HEK293 (cell line): ENCODE measurements around the gene PWWP2B.
A peak's percentile ranks its signal among the peaks of the same experiment; 100 is the strongest.

Experiments used
- CTCF ChIP-seq: fragments of 450-650 bp; formaldehyde crosslinking; IDR thresholded peaks from 2 replicates; pipeline ENCODE4 v1.5.1; 2016; ENCODE audit warnings: missing biosample characterization, missing genetic modification characterization
- TCF7L2 ChIP-seq: IDR thresholded peaks from 2 replicates; pipeline ENCODE4 v1.6.1; 2011; ENCODE audit warnings: low read depth, mild to moderate bottlenecking, inconsistent platforms, low read length, moderate library complexity, borderline replicate concordance
- TF ChIP-seq, protein P1 (sequence below): fragments of 450-650 bp; formaldehyde crosslinking; IDR thresholded peaks from 2 replicates; pipeline ENCODE4 v1.5.1; 2016; ENCODE audit warnings: missing biosample characterization, missing genetic modification characterization
- TF ChIP-seq, protein P2 (sequence below): fragments of 450-650 bp; IDR thresholded peaks from 2 replicates; pipeline ENCODE4 v1.5.1; 2018; ENCODE audit warnings: missing biosample characterization, mild to moderate bottlenecking, missing genetic modification characterization
- TF ChIP-seq, protein P3 (sequence below): fragments of 450-650 bp; formaldehyde crosslinking; IDR thresholded peaks from 2 replicates; pipeline ENCODE4 v1.5.1; 2016; ENCODE audit warnings: missing biosample characterization, missing genetic modification characterization, low read depth
- TF ChIP-seq, protein P4 (sequence below): fragments of 450-650 bp; formaldehyde crosslinking; IDR thresholded peaks from 2 replicates; pipeline ENCODE4 v1.5.1; 2016; ENCODE audit warnings: missing biosample characterization, missing genetic modification characterization

GRCh38 chr10:132360766-132361447, 36.1 kb upstream of the PWWP2B start:
- TF ChIP-seq, protein P1, sequence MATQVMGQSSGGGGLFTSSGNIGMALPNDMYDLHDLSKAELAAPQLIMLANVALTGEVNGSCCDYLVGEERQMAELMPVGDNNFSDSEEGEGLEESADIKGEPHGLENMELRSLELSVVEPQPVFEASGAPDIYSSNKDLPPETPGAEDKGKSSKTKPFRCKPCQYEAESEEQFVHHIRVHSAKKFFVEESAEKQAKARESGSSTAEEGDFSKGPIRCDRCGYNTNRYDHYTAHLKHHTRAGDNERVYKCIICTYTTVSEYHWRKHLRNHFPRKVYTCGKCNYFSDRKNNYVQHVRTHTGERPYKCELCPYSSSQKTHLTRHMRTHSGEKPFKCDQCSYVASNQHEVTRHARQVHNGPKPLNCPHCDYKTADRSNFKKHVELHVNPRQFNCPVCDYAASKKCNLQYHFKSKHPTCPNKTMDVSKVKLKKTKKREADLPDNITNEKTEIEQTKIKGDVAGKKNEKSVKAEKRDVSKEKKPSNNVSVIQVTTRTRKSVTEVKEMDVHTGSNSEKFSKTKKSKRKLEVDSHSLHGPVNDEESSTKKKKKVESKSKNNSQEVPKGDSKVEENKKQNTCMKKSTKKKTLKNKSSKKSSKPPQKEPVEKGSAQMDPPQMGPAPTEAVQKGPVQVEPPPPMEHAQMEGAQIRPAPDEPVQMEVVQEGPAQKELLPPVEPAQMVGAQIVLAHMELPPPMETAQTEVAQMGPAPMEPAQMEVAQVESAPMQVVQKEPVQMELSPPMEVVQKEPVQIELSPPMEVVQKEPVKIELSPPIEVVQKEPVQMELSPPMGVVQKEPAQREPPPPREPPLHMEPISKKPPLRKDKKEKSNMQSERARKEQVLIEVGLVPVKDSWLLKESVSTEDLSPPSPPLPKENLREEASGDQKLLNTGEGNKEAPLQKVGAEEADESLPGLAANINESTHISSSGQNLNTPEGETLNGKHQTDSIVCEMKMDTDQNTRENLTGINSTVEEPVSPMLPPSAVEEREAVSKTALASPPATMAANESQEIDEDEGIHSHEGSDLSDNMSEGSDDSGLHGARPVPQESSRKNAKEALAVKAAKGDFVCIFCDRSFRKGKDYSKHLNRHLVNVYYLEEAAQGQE (tag by site-specific recombination): no peak
- TF ChIP-seq, protein P2, sequence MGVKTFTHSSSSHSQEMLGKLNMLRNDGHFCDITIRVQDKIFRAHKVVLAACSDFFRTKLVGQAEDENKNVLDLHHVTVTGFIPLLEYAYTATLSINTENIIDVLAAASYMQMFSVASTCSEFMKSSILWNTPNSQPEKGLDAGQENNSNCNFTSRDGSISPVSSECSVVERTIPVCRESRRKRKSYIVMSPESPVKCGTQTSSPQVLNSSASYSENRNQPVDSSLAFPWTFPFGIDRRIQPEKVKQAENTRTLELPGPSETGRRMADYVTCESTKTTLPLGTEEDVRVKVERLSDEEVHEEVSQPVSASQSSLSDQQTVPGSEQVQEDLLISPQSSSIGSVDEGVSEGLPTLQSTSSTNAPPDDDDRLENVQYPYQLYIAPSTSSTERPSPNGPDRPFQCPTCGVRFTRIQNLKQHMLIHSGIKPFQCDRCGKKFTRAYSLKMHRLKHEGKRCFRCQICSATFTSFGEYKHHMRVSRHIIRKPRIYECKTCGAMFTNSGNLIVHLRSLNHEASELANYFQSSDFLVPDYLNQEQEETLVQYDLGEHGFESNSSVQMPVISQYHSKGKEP: no peak
- TF ChIP-seq CTCF (tag by site-specific recombination): peak; percentile 71
- TF ChIP-seq, protein P3, sequence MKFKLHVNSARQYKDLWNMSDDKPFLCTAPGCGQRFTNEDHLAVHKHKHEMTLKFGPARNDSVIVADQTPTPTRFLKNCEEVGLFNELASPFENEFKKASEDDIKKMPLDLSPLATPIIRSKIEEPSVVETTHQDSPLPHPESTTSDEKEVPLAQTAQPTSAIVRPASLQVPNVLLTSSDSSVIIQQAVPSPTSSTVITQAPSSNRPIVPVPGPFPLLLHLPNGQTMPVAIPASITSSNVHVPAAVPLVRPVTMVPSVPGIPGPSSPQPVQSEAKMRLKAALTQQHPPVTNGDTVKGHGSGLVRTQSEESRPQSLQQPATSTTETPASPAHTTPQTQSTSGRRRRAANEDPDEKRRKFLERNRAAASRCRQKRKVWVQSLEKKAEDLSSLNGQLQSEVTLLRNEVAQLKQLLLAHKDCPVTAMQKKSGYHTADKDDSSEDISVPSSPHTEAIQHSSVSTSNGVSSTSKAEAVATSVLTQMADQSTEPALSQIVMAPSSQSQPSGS: no peak
- TF ChIP-seq TCF7L2: no peak
- TF ChIP-seq, protein P4, sequence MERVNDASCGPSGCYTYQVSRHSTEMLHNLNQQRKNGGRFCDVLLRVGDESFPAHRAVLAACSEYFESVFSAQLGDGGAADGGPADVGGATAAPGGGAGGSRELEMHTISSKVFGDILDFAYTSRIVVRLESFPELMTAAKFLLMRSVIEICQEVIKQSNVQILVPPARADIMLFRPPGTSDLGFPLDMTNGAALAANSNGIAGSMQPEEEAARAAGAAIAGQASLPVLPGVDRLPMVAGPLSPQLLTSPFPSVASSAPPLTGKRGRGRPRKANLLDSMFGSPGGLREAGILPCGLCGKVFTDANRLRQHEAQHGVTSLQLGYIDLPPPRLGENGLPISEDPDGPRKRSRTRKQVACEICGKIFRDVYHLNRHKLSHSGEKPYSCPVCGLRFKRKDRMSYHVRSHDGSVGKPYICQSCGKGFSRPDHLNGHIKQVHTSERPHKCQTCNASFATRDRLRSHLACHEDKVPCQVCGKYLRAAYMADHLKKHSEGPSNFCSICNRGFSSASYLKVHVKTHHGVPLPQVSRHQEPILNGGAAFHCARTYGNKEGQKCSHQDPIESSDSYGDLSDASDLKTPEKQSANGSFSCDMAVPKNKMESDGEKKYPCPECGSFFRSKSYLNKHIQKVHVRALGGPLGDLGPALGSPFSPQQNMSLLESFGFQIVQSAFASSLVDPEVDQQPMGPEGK (tag by site-specific recombination): no peak
